CD4-positive, alpha-beta T cell treated with Interleukin-6 at 100 ng/mL for 8 hours (primary cell): Measurements from ENCODE around the gene RAD9A.
"Not testable (repeated sequence)": the region's sequence is repeated elsewhere in the genome, so short reads cannot be mapped to it uniquely, and the experiment has no call there.

Experiments
- DNase-seq: peaks from one replicate; pipeline ENCODE4 v3.0.0-alpha.2; 2020; ENCODE audit warnings: mixed read lengths, low spot score

Gene RAD9A

GRCh38 chr11:67410984-67411784 lies 19.4 kb downstream of the RAD9A start:
- no peak for DNase-seq

DNA sequence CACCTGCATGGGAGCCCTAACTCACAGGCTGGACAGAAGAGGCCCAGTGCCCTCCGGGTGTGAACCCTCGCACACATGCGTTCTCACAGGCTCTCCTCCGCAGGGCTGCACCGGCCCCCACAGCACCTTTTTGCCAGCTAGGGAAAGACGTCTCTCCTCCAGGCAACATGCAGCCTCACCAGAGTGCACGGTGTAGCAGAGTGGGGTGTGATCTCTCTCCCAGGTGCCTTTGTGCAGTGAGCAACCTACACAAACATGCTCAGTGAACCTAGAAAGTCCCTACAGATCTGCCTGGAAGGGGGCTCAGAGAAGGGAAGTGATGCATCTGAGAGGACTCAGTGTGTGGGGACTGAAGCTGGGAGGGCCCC lies 20.0 kb downstream of the RAD9A start:
- no peak for DNase-seq

DNA sequence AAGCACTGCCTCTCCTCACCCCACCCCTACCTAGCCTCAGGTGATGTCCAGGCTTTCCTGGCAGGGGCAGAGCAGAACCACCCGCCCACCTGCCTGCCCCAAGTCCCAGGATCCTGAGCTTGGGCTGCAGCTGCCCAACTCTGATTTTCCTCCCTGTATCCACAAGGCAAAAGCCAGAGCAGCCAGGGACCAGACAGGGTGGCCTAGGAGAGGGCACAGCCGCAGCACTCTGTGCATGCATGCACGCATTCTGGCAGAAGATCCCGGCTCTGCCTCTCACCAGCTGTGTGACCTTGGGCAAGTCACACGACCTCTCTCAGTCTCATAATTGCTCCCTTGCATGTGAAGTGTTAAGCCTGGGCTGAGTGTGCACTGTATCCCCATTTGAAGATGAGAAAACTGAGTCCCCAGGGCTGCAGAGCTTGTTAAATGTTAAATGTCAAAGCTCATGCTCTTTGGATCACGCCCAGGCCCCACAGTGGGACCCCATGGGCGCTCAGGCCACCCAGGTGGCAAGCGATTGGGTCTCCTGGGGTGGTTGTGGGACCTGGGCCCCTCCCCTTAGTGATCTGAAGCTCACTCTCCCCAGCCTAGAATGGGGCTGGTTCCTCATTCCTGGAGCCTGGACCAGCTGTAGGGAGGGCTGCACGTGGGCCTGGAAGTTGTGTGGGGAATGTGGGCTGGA lies 20.9 kb downstream of the RAD9A start:
- no peak for DNase-seq

DNA sequence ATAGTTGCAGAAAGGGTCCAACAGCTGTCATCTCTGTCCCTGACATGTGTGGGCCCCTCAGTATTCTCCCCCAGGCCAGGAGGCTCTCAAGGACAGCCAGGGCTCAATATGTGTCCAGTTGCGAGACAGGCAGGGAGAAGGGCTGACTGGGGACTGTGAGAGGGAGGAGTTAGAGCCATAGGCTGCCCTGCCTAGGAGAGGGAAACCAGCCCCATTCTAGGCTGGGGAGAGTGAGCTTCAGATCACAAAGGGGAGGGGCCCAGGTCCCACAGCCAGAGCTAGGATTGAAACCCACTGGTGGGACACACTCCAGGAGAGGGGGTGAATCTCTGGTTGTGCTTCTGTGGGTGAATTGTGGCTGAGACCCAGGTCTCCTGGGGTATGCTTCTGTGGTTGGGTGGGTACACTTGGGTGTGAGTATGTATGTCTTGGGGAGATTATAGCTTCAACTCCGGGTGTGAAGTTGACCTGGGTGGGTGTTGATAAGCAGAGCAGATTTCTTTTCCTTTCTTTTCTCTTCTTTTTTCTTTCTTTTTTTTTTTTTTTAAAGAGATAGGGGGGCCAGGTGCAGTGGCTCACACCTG lies 21.6 kb downstream of the RAD9A start:
- no peak for DNase-seq

DNA sequence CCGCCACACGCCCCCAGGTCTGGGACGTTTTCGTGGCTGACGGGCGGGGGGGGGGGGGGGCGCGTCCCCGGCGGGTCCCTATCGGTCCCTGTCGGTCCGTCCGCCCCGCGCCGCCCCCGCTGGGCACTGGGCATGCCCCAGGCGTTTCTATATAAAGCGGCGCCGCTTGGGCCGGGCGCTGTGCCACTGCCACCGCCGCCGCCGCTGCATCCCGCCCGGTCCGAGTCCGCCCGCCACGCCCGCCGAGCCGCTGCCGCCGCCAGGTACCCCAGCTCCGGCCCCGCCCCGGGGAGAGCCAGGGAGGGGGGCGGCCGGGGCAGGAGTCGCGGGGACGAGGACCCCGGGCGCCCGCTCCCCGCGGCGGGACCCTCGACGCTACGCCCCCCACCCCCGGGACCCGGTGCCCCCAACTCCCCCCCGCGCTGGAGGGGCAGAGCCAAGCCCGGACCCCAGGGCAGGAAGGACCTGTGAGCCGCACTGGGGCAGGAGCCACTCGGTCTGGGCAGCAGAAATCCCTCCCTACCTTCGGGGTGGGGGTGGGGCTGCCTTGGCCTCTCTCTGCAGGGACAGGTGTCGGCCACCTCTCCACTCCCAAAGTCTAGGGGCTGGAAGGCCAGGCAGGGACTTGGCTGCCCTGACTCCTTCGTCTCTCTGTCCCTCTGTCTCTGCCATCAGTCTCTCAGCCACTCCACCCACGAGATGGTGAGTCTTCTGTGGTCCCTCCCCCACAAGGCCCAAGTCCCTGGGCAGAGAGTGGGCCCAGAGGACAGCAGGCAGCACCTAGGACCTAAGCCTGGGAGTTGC lies 23.9 kb downstream of the RAD9A start, which contains the start of gene CARNS1:
Gene CARNS1, plus strand, starts transcription at position 178 of the 804 bp plus-strand sequence. Its CDS starts 522 bp downstream, at position 700.
- DNase-seq: no peak

- peak; percentile 93 for DNase-seq
Measured at GRCh38 chr11:67416416-67417335, 24.9 kb downstream of the RAD9A start.

- no peak for DNase-seq
Measured at GRCh38 chr11:67417425-67417824, 25.6 kb downstream of the RAD9A start.

GRCh38 chr11:67418476-67419281 lies 26.9 kb downstream of the RAD9A start:
- peak; percentile 48 for DNase-seq

GRCh38 chr11:67419325-67420049 lies 27.7 kb downstream of the RAD9A start:
- no peak for DNase-seq

DNA sequence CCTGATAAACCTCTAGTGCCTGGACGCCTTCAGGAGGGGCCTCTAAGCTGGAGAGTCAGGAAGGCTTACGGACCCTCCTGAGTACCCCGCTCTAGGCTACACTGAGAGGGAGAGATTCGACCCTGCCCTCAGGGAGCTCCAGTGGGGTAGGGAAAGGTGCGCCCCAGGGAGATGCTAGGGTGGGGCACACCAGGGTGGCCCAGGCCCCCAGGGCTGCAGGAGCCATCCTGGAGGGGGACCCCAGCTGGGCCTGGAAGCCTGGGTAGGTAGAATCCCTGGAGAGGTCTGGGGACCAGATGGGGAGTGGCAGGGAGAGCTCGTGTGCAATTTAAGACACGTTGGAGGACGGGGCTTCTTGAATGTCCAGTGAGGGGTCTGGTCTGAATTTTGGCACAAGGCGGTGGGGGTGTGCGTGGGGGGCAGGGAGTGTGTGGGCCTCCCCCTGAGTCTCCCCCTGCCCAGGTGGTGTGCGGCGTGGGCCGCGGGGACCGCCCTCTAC lies 28.4 kb downstream of the RAD9A start:
- DNase-seq: no peak

DNA sequence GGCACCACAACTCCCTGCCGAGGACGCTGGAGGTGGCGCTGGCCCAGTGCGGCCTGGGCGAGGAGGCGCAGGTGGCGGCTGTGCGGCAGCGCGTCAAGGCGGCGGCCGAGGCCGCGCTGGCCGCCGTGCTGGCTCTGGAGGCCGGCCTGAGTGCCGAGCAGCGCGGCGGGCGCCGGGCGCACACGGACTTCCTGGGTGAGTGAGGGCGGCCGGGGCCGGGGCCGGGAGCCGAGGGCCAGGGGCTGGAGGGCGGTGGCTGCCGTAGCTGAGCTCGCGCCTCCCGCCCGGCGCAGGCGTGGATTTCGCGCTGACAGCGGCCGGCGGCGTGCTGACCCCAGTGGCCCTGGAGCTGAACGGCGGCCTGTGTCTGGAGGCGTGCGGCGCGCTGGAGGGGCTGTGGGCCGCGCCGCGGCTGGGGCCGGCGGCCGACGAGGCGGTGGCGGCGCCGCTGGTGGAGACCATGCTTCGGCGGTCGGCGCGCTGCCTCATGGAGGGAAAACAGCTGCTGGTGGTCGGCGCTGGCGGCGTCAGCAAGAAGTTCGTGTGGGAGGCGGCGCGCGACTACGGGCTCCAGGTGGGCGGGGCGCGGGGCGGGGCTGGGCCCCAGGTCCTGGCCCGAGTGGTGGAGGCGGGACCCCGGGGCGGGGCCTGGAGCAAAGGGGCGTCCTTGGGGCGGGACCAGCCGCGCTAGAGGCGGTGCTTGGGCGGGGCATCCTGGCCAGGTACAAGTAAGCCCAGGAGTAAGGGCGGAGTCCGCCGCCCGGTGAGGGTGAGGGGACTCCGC lies 29.1 kb downstream of the RAD9A start:
- peak; percentile 98 for DNase-seq

GRCh38 chr11:67421430-67422031 lies 29.7 kb downstream of the RAD9A start:
- DNase-seq: no peak

DNA sequence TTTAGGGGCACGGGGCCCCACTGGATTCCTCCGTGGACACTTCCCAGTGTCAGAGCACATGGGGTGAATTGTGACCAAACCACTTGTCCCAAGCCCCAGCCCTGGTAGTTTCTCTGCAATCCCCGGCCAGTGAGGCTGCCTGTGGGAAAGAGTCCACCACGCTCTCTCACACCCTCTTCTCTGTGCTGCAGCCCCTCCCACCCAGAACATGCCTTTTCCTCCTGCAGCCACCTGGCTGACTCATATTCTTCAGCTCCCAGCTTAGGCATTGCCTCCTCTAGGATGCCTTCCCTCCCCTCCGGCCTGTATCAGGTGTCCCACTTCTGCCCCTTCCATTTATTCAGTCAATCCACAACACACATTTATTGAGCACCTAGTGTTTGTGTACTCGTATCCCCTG lies 31.1 kb downstream of the RAD9A start:
- DNase-seq: no peak

- DNase-seq: no peak
Measured at GRCh38 chr11:67423466-67423865, 31.7 kb downstream of the RAD9A start.

DNA sequence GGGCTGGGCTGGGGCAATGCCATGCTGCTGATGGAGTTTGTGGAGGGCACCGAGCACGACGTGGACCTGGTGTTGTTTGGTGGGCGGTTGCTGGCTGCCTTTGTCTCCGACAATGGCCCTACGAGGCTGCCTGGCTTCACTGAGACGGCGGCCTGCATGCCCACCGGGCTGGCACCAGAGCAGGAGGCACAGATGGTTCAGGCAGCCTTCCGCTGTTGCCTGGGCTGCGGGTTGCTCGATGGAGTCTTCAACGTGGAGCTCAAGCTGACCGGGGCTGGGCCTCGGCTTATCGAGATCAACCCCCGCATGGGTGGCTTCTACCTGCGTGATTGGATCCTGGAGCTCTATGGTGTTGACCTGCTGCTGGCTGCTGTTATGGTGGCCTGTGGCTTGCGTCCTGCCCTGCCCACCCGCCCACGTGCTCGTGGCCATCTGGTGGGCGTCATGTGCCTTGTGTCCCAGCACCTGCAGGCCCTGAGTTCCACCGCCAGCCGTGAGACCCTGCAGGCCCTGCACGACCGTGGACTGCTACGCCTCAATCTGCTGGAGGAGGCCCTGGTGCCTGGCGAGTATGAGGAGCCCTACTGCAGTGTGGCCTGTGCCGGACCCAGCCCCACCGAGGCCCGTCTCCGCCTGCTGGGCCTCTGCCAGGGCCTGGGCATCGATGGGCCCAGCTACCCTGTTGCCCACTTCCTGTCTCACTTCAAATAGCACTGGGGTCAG lies 32.3 kb downstream of the RAD9A start:
- no peak for DNase-seq

GRCh38 chr11:67427364-67427859 lies 35.6 kb downstream of the RAD9A start:
- not testable (repeated sequence) for DNase-seq
